Neural cell (in vitro differentiated cells): ENCODE results near the gene C14orf119.

ENCODE experiments used
- POLR2AphosphoS5 ChIP-seq: IDR thresholded peaks from 2 replicates; pipeline ENCODE4 v1.6.1; 2012
- RAD21 ChIP-seq: fragments of 450-650 bp; conservative IDR thresholded peaks from 2 replicates; pipeline ENCODE4 v1.6.1; 2014; ENCODE audit warnings: antibody characterized with exemption, mild to moderate bottlenecking, moderate library complexity
- TAF1 ChIP-seq: IDR thresholded peaks from 2 replicates; pipeline ENCODE4 v1.6.1; 2012; ENCODE audit warnings: low read depth
- TF ChIP-seq, protein P1 (sequence below): fragments of 450-650 bp; IDR thresholded peaks from 2 replicates; pipeline ENCODE4 v1.5.1; 2014; ENCODE audit warnings: antibody characterized with exemption, mild to moderate bottlenecking, moderate library complexity; ENCODE audit not compliant: poor library complexity, severe bottlenecking

DNA sequence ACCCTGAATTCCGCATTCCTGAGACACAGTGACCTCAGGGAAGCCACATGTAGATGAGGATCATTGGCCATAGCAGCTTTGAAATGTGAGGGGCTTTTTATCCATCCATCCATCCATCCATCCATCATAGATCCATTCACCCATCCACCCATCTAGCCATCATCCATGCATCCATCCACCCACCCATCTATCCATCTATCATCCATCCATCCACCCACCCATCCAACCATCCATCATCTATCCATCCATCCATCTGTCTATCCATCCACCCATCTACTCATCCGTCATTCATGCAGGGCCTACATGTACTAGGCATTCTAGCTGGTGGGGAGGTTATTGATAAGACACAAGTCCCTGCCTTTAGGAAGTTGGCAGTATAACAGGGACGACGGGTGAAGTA, 51.7 kb downstream of the C14orf119 start:
- TF ChIP-seq, protein P1, sequence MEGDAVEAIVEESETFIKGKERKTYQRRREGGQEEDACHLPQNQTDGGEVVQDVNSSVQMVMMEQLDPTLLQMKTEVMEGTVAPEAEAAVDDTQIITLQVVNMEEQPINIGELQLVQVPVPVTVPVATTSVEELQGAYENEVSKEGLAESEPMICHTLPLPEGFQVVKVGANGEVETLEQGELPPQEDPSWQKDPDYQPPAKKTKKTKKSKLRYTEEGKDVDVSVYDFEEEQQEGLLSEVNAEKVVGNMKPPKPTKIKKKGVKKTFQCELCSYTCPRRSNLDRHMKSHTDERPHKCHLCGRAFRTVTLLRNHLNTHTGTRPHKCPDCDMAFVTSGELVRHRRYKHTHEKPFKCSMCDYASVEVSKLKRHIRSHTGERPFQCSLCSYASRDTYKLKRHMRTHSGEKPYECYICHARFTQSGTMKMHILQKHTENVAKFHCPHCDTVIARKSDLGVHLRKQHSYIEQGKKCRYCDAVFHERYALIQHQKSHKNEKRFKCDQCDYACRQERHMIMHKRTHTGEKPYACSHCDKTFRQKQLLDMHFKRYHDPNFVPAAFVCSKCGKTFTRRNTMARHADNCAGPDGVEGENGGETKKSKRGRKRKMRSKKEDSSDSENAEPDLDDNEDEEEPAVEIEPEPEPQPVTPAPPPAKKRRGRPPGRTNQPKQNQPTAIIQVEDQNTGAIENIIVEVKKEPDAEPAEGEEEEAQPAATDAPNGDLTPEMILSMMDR = no peak
- TF ChIP-seq TAF1 = no peak
- no peak for TF ChIP-seq POLR2AphosphoS5
- no peak for TF ChIP-seq RAD21
